Tibial nerve (tissue), 3 donors: ENCODE results near the gene FSD2.

Experiments used
- CTCF ChIP-seq, 5 experiments: fragments of 200-600 bp in 3 of 5; fragments of 450-650 bp in 2 of 5; sonication (generic) in 3 of 5; IDR thresholded peaks; one replicate each; pipeline ENCODE4 v1.5.1; 2016 to 2019; ENCODE audit warnings: antibody characterized with exemption in 5 of 5, mild to moderate bottlenecking in 3 of 5, moderate library complexity in 2 of 5
- POLR2A ChIP-seq, 2 donors: fragments of 450-650 bp; IDR thresholded peaks; one replicate each; pipeline ENCODE4 v1.6.1; 2017; ENCODE audit warnings: antibody characterized with exemption in 2 of 2, mild to moderate bottlenecking in 2 of 2, moderate library complexity in 2 of 2

- TF ChIP-seq CTCF (IDR thresholded peaks at IDR 0.05), result no peak
- no peak for TF ChIP-seq POLR2A (IDR thresholded peaks at IDR 0.05)
Measured at GRCh38 chr15:82798104-82798503, 7.8 kb downstream of the FSD2 start.
